H9 (cell line): ENCODE results near the gene MRPS5. TPM values are rescaled to one million over a fixed set of nuclear protein-coding genes. Genes with fewer than 3 reads are reported as not detected.

Experiments used
- DNase-seq: peaks from one replicate; pipeline ENCODE4 v3.0.0-alpha.2; 2017
- H2AFZ ChIP-seq: one replicate; pipeline ENCODE4 v1.6.1; 2013; ENCODE audit warnings: mild to moderate bottlenecking, low read length, control low read depth, moderate library complexity
- H2AK5ac ChIP-seq: 2 replicates; pipeline ENCODE4 v1.6.1; 2013; ENCODE audit warnings: low read length, control low read depth, mixed read lengths; ENCODE audit not compliant: insufficient read length
- H2BK120ac ChIP-seq: one replicate; pipeline ENCODE4 v1.6.1; 2013; ENCODE audit warnings: low read depth, mild to moderate bottlenecking, low read length, control low read depth, inconsistent platforms; ENCODE audit not compliant: poor library complexity, severe bottlenecking
- H2BK12ac ChIP-seq: 2 replicates; pipeline ENCODE4 v1.6.1; 2013; ENCODE audit warnings: low read length, control low read depth, mixed read lengths, low read depth; ENCODE audit not compliant: insufficient read length
- H2BK15ac ChIP-seq: 2 replicates; pipeline ENCODE4 v1.6.1; 2013; ENCODE audit warnings: low read depth, low read length, control low read depth
- H2BK20ac ChIP-seq: one replicate; pipeline ENCODE4 v1.6.1; 2013; ENCODE audit warnings: low read depth, mild to moderate bottlenecking, low read length, control low read depth, inconsistent platforms; ENCODE audit not compliant: poor library complexity, severe bottlenecking
- H2BK5ac ChIP-seq: 2 replicates; pipeline ENCODE4 v1.6.1; 2013; ENCODE audit warnings: low read length, control low read depth, mixed read lengths; ENCODE audit not compliant: insufficient read length
- H3K14ac ChIP-seq: 2 replicates; pipeline ENCODE4 v1.6.1; 2013; ENCODE audit warnings: low read length, control low read depth; ENCODE audit not compliant: insufficient read depth
- H3K18ac ChIP-seq: 2 replicates; pipeline ENCODE4 v1.6.1; 2013; ENCODE audit warnings: low read depth, mild to moderate bottlenecking, mixed read lengths, low read length, control low read depth; ENCODE audit not compliant: insufficient read length
- H3K23ac ChIP-seq: 2 replicates; pipeline ENCODE4 v1.6.1; 2013; ENCODE audit warnings: low read length, control low read depth, mixed read lengths, low read depth; ENCODE audit not compliant: insufficient read length
- H3K23me2 ChIP-seq: 2 replicates; pipeline ENCODE4 v1.6.1; 2013; ENCODE audit warnings: low read depth, mild to moderate bottlenecking, mixed read lengths, low read length, control low read depth; ENCODE audit not compliant: insufficient read length, poor library complexity, severe bottlenecking
- H3K27ac ChIP-seq: 2 replicates; pipeline ENCODE4 v1.5.1; 2013; ENCODE audit warnings: low read length, control low read depth, mixed read lengths, low read depth; ENCODE audit not compliant: insufficient read length
- H3K27me3 ChIP-seq: 2 replicates; pipeline ENCODE4 v1.6.1; 2013; ENCODE audit warnings: low read length, control low read depth, inconsistent platforms; ENCODE audit not compliant: insufficient read depth
- H3K4ac ChIP-seq: 2 replicates; pipeline ENCODE4 v1.6.1; 2013; ENCODE audit warnings: low read depth, mild to moderate bottlenecking, control low read depth, inconsistent platforms, low read length, moderate library complexity
- H3K4me1 ChIP-seq: 2 replicates; pipeline ENCODE4 v1.6.1; 2013; ENCODE audit warnings: low read length, control low read depth, inconsistent platforms; ENCODE audit not compliant: insufficient read depth
- H3K4me2 ChIP-seq: 2 replicates; pipeline ENCODE4 v1.6.1; 2013; ENCODE audit warnings: low read length, control low read depth, mixed read lengths; ENCODE audit not compliant: insufficient read length, insufficient read depth
- H3K56ac ChIP-seq: 2 replicates; pipeline ENCODE4 v1.6.1; 2013; ENCODE audit warnings: low read depth, mild to moderate bottlenecking, mixed read lengths, low read length, control low read depth; ENCODE audit not compliant: insufficient read length
- H3K79me1 ChIP-seq: 2 replicates; pipeline ENCODE4 v1.6.1; 2013; ENCODE audit warnings: low read depth, mild to moderate bottlenecking, moderate library complexity, low read length, control low read depth, inconsistent platforms; ENCODE audit not compliant: insufficient read depth, poor library complexity, severe bottlenecking
- H3K79me2 ChIP-seq: 2 replicates; pipeline ENCODE4 v1.6.1; 2013; ENCODE audit warnings: low read length, control low read depth, inconsistent platforms; ENCODE audit not compliant: insufficient read depth
- H3K9ac ChIP-seq: 2 replicates; pipeline ENCODE4 v1.6.1; 2013; ENCODE audit warnings: low read length, control low read depth, mixed read lengths; ENCODE audit not compliant: insufficient read length; ENCODE audit errors: extremely low read depth
- H3K9me3 ChIP-seq: one replicate; pipeline ENCODE4 v1.6.1; 2013; ENCODE audit warnings: low read depth, low read length, inconsistent platforms; ENCODE audit not compliant: control insufficient read depth
- H3T11ph ChIP-seq: one replicate; pipeline ENCODE4 v1.6.1; 2013; ENCODE audit warnings: mild to moderate bottlenecking, low read length, control low read depth, inconsistent platforms
- H4K20me1 ChIP-seq: one replicate; pipeline ENCODE4 v1.6.1; 2013; ENCODE audit not compliant: control insufficient read depth, insufficient read length, insufficient read depth
- H4K5ac ChIP-seq: 2 replicates; pipeline ENCODE4 v1.6.1; 2013; ENCODE audit warnings: low read depth, mild to moderate bottlenecking, mixed read lengths, low read length, control low read depth; ENCODE audit not compliant: insufficient read length
- H4K8ac ChIP-seq: replicated peaks from 2 replicates; pipeline ENCODE4 v1.6.1; 2013; ENCODE audit warnings: low read length, control low read depth, mixed read lengths, low read depth; ENCODE audit not compliant: insufficient read length
- H4K91ac ChIP-seq: 2 replicates; pipeline ENCODE4 v1.6.1; 2013; ENCODE audit warnings: low read depth, mild to moderate bottlenecking, moderate library complexity, mixed read lengths, low read length, control low read depth; ENCODE audit not compliant: insufficient read length
- H3K27ac Mint-ChIP-seq, 3 experiments: 2 replicates in 2 of 3; 3 replicates in 1 of 3; pipeline ENCODE4 v1.8.0; 2020 to 2021; ENCODE audit warnings: mixed read lengths in 3 of 3, mild to moderate bottlenecking in 1 of 3, moderate library complexity in 1 of 3
- H3K27me3 Mint-ChIP-seq: 2 replicates; pipeline ENCODE4 v1.8.0; 2021; ENCODE audit warnings: low read depth, mild to moderate bottlenecking, moderate library complexity, mixed read lengths
- H3K36me3 Mint-ChIP-seq, 3 experiments: 2 replicates in 2 of 3; 3 replicates in 1 of 3; pipeline ENCODE4 v1.8.0; 2020 to 2021; ENCODE audit warnings: low read depth in 3 of 3, mixed read lengths in 3 of 3; ENCODE audit not compliant: insufficient read depth in 1 of 3
- H3K4me1 Mint-ChIP-seq, 2 experiments: 2 replicates each; pipeline ENCODE4 v1.8.0; 2020; ENCODE audit warnings: mixed read lengths in 2 of 2
- H3K4me3 Mint-ChIP-seq, 2 experiments: 2 replicates in 1 of 2; 3 replicates in 1 of 2; pipeline ENCODE4 v1.8.0; 2020 to 2021; ENCODE audit warnings: mild to moderate bottlenecking in 2 of 2, mixed read lengths in 2 of 2, moderate library complexity in 1 of 2
- H3K9me3 Mint-ChIP-seq, 2 experiments: 2 replicates in 1 of 2; 3 replicates in 1 of 2; pipeline ENCODE4 v1.8.0; 2020; ENCODE audit warnings: mild to moderate bottlenecking in 2 of 2, mixed read lengths in 2 of 2, moderate library complexity in 1 of 2
- WGBS: extraction: QIAGEN DNeasy Blood & Tissue Kit; methylation state at CpG from one replicate; pipeline ENCODE4 v1.1.7; 2013; ENCODE audit warnings: missing lambda C conversion rate, low lambda C conversion rate, mixed read lengths; ENCODE audit not compliant: insufficient read length; ENCODE audit errors: extremely low coverage; 5-methylcytosine and 5-hydroxymethylcytosine counted together
- total RNA-seq: library from RNA; stranded (reverse); gene quantifications from 2 replicates; pipeline ENCODE4 v1.2.1, GENCODE V29; 2021
- TF ChIP-seq, protein P1 (sequence below): fragments of 200-600 bp; sonication (generic); conservative IDR thresholded peaks from 3 replicates; pipeline ENCODE4 v1.8.0; 2021; ENCODE audit warnings: antibody characterized with exemption, mild to moderate bottlenecking

MRPS5 gene
- total RNA-seq, 1 experiment from 2014 or later = 50.9 TPM

DNA sequence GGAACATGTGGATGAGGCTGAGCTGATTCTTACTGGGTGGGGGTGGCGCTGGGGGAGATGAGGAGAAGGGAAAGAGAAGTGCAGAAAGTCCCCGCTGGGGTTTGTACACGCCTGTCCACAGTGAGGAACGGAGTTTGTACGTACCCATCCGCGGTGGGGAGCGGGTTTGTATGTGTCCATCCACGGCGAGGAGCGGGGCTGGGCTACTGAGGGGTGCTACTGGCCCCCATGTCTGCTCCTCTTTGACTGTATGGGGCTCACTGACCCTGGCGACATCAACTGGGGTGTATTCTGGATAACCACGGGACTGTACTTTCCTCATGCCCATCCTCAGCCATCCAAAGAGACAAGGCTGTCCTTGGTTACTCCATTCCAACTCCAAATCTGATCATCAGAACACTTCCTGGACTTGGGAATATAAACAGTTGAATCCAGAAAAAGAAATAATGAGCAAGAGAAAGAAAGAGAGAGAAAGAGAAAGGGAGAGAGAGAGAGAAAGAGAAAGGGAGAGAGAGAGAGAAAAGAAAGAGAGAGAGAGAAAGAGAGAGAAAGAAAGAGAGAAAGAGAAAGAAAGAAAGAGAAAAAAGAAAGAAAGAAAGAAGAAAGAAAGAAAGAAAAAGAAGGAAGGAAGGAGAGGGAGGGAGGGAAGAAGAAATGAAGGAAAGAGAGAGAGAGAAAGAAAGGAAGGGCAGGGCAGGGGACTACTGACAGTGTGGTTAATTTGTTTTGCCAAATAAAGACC lies 75.1 kb downstream of the MRPS5 start:
- H2BK120ac ChIP-seq = no peak overlapping the region
- no peak overlapping the region for H3K18ac ChIP-seq
- no peak overlapping the region for H4K91ac ChIP-seq
- H4K8ac ChIP-seq = no peak overlapping the region
- Mint-ChIP-seq H3K36me3 (no peaks in the 10 kb centered on the region), H3K4me3 (no peak overlapping the region), H3K27ac (no peak overlapping the region), H3K4me1 (peaks cover 7 to 22% of the 10 kb centered on the region in 2 experiments), H3K9me3 (no peaks in the 10 kb centered on the region), H3K27me3 (peaks cover 43% of the 10 kb centered on the region)
- no peak overlapping the region for H3K4me2 ChIP-seq
- no peaks in the 10 kb centered on the region for H3K79me2 ChIP-seq
- H2BK12ac ChIP-seq = no peak overlapping the region
- H3K9ac ChIP-seq = no peak overlapping the region
- no CpG with 5 or more reads among the region's 13 CpGs for WGBS
- no peaks in the 10 kb centered on the region for H3K27me3 ChIP-seq
- H2BK15ac ChIP-seq = no peak overlapping the region
- H3K4me1 ChIP-seq = no peaks in the 10 kb centered on the region
- no peak overlapping the region for H3K4ac ChIP-seq
- H3K79me1 ChIP-seq = no peaks in the 10 kb centered on the region
- TF ChIP-seq, protein P1, sequence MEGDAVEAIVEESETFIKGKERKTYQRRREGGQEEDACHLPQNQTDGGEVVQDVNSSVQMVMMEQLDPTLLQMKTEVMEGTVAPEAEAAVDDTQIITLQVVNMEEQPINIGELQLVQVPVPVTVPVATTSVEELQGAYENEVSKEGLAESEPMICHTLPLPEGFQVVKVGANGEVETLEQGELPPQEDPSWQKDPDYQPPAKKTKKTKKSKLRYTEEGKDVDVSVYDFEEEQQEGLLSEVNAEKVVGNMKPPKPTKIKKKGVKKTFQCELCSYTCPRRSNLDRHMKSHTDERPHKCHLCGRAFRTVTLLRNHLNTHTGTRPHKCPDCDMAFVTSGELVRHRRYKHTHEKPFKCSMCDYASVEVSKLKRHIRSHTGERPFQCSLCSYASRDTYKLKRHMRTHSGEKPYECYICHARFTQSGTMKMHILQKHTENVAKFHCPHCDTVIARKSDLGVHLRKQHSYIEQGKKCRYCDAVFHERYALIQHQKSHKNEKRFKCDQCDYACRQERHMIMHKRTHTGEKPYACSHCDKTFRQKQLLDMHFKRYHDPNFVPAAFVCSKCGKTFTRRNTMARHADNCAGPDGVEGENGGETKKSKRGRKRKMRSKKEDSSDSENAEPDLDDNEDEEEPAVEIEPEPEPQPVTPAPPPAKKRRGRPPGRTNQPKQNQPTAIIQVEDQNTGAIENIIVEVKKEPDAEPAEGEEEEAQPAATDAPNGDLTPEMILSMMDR = no peak
- H3T11ph ChIP-seq = no peak overlapping the region
- H3K23ac ChIP-seq = no peak overlapping the region
- no peak overlapping the region for H2BK20ac ChIP-seq
- no peak overlapping the region for H2BK5ac ChIP-seq
- no peak overlapping the region for H3K14ac ChIP-seq
- no peaks in the 10 kb centered on the region for H3K23me2 ChIP-seq
- no peaks in the 10 kb centered on the region for H3K9me3 ChIP-seq
- no peak overlapping the region for H2AK5ac ChIP-seq
- H2AFZ ChIP-seq = no peak overlapping the region
- no peaks in the 10 kb centered on the region for H4K20me1 ChIP-seq
- no peak overlapping the region for H3K27ac ChIP-seq
- H4K5ac ChIP-seq = no peak overlapping the region
- H3K56ac ChIP-seq = no peak overlapping the region
- no peak for DNase-seq
